AG09319 (cell line): Measurements from ENCODE around the gene CLCN7.
"Not testable (repeated sequence)": the region's sequence is repeated elsewhere in the genome, so short reads cannot be mapped to it uniquely, and the experiment has no call there.

ENCODE experiments used
- DNase-seq: peaks from one replicate; pipeline ENCODE4 v3.0.0-alpha.2; 2010; ENCODE audit warnings: low read depth; ENCODE audit errors: extremely low read depth
- CTCF ChIP-seq: IDR thresholded peaks from 2 replicates; pipeline ENCODE4 v1.5.1; 2011; ENCODE audit warnings: low read depth, mild to moderate bottlenecking, inconsistent platforms, low read length, moderate library complexity

Gene CLCN7

GRCh38 chr16:1441391-1441829 is 33.4 kb downstream of the CLCN7 start:
- no peak for TF ChIP-seq CTCF
- no peak for DNase-seq

GRCh38 chr16:1439699-1440074 is 35.1 kb downstream of the CLCN7 start:
- DNase-seq = not testable (repeated sequence)

- no peak for TF ChIP-seq CTCF
- no peak for DNase-seq
Measured at GRCh38 chr16:1439058-1439698, 35.6 kb downstream of the CLCN7 start.

- TF ChIP-seq CTCF = no peak
- DNase-seq = no peak
Measured at GRCh38 chr16:1438229-1439057, 36.4 kb downstream of the CLCN7 start.

- no peak for DNase-seq
- no peak for TF ChIP-seq CTCF
Measured at GRCh38 chr16:1437606-1438005, 37.2 kb downstream of the CLCN7 start.

- no peak for DNase-seq
- no peak for TF ChIP-seq CTCF
Measured at GRCh38 chr16:1436731-1437355, 38.0 kb downstream of the CLCN7 start.

GRCh38 chr16:1435921-1436697 is 38.7 kb downstream of the CLCN7 start:
- DNase-seq = no peak

More at GRCh38 chr16:1435921-1436697, 38.7 kb downstream of the CLCN7 start:
- no peak for TF ChIP-seq CTCF
